Measurements from ENCODE around the gene SPECC1L.
"Not testable (repeated sequence)": the region's sequence is repeated elsewhere in the genome, so short reads cannot be mapped to it uniquely, and the experiment has no call there.

GRCh38 chr22:24317511-24317910, 46.9 kb downstream of the SPECC1L start:
- not testable (repeated sequence) for TF ChIP-seq CTCF (conservative IDR thresholded peaks at IDR 0.05; ENCODE audit: low read length); EZH2phosphoT487 (IDR thresholded peaks at IDR 0.05; ENCODE audit: borderline replicate concordance)

All from Loucy (cell line).